ENCODE results near the gene LDHD.
A peak's percentile ranks its signal among the peaks of the same experiment; 100 is the strongest.

Gene LDHD

GRCh38 chr16:75110637-75111513 lies 5.7 kb downstream of the LDHD start:
- DNase-seq (ENCODE audit: low read depth): peak; percentile 71
- peak overlapping the region; percentile 6; the same call in 1 of the 2 replicates for H3K4me3 ChIP-seq (ENCODE audit: low read depth, low read length)
- TF ChIP-seq CTCF (IDR thresholded peaks at IDR 0.05; ENCODE audit: low read depth, low read length, missing control alignments): peak; percentile 93

- DNase-seq (ENCODE audit: low read depth): no peak
- peak; percentile 28 for TF ChIP-seq CTCF (IDR thresholded peaks at IDR 0.05; ENCODE audit: low read depth, low read length, missing control alignments)
- peak overlapping the region; percentile 31; the same call in 1 of the 2 replicates for H3K4me3 ChIP-seq (ENCODE audit: low read depth, low read length)
These were observed 6.8 kb downstream of the LDHD start for GRCh38 chr16:75109732-75110243.

GRCh38 chr16:75108792-75109731 lies 7.5 kb downstream of the LDHD start:
- no peak for TF ChIP-seq CTCF (IDR thresholded peaks at IDR 0.05; ENCODE audit: low read depth, low read length, missing control alignments)
- no peak for DNase-seq (ENCODE audit: low read depth)
- H3K4me3 ChIP-seq (ENCODE audit: low read depth, low read length): peak overlapping the region; percentile 31

- H3K4me3 ChIP-seq (ENCODE audit: low read depth, low read length): no peak overlapping the region
- no peak for TF ChIP-seq CTCF (IDR thresholded peaks at IDR 0.05; ENCODE audit: low read depth, low read length, missing control alignments)
- no peak for DNase-seq (ENCODE audit: low read depth)
These were observed 9.1 kb downstream of the LDHD start for GRCh38 chr16:75107505-75107904.

GRCh38 chr16:75106351-75107274 lies 10.0 kb downstream of the LDHD start:
- H3K4me3 ChIP-seq (ENCODE audit: low read depth, low read length): no peak overlapping the region
- TF ChIP-seq CTCF (IDR thresholded peaks at IDR 0.05; ENCODE audit: low read depth, low read length, missing control alignments): no peak
- no peak for DNase-seq (ENCODE audit: low read depth)
